Amygdala (tissue), 56 donors: ENCODE results near the gene CNOT11.
A peak's percentile ranks its signal among the peaks of the same experiment; 100 is the strongest.
"Not testable (repeated sequence)": the region's sequence is repeated elsewhere in the genome, so short reads cannot be mapped to it uniquely, and the experiment has no call there.

Experiments used
- DNase-seq, 56 donors: peaks; one replicate each; lab custom pipeline; 2025; lab: John Stamatoyannopoulos, UW

CNOT11 gene

DNA sequence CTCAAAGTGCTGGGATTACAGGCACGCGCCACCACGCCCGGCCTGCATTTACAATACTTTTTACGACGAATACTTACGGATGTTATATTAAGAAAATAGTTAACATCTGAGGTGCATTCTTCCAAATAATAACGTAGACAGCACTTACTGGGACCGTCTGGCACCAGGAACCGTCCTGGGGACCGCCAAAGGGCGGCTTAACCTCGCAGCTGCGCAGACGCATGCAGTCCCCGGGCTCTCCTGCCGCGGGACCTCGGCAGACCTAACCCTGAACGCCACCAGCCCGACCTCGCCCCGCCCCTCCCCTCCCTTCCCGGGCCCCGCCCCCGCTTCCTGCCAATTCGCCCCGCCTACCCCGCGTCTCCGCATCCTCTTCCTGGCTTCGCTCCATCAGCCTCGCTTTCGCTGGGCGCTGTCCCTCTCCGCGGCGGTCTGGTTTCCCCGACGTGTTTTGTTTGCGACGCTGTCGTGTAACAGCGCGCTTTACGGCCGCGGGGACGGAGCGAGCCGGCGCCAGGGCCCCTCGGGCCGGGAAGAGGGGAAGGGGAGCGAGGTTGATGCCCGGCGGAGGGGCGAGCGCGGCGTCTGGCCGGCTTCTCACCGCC is at the start of gene CNOT11:
Gene CNOT11 (plus strand): TSS at position 479 of the 605 bp plus-strand sequence. CDS start 79 bp downstream, at position 558.
- DNase-seq = peak; percentile 73 to 98 (median 93)

GRCh38 chr2:101204400-101205115 is 48.1 kb upstream of the CNOT11 start:
- DNase-seq = no peak

GRCh38 chr2:101205521-101206479 is 46.9 kb upstream of the CNOT11 start:
- DNase-seq = peak in 37 of 56 donors; percentile 3 to 69 (median 17)

- no peak for DNase-seq
Observed at GRCh38 chr2:101208830-101209229, 43.9 kb upstream of the CNOT11 start.

DNA sequence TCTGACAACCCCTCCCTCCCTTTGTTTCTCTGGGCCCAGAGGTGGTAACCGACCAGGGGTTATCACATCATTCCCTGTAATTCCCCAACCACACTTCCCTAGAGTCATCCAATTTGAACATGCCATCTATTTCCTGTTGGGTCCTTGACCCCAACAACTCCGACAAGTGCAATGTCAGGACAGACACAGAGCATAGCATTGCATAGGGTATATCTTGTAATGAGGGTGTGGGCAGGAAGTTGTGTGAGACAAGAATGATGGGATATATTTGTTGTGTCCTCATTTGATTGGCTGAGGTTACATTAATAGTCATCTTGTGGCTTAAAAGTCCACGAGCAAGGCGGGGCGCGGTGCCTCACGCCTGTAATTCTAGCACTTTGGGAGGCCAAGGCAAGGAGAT is 33.4 kb upstream of the CNOT11 start:
- no peak for DNase-seq

DNA sequence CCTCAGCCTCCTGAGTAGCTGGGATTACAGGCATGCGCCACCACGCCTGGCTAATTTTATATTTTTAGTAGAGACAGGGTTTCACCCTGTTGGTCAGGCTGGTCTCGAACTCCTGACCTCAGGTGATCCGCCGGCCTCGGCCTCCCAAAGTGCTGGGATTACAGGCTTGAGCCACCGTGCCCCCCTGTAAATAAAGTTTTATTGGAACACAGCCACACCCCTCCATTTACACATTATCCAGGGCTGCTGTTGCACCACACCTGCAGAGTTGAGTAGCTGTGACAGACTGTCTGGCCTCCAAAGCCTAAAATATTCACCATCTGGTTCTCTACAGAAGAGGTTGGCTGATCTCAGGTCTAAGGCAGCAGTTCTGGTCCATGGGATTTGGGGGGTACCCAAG is 32.6 kb upstream of the CNOT11 start:
- DNase-seq = not testable (repeated sequence)

DNA sequence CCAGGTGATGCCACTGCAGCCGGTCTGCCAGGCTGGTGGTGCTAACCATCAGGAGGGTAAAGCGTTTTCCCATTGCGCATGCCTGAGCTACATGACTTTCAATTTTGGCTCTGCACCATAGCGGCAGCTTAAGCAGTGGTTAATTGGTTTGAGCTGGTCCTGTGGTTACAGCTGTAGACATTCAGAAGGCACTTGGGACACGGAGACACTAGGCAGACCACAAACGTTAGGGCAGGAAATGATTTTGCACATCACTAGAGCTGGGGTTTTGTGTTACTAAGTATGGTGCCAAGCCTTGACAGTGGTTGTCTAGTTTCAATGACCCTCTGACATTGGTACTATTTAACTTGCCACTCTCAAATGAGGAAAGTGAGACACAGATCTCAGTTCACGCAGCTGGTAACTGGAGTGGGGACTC is 28.9 kb upstream of the CNOT11 start:
- no peak for DNase-seq

DNA sequence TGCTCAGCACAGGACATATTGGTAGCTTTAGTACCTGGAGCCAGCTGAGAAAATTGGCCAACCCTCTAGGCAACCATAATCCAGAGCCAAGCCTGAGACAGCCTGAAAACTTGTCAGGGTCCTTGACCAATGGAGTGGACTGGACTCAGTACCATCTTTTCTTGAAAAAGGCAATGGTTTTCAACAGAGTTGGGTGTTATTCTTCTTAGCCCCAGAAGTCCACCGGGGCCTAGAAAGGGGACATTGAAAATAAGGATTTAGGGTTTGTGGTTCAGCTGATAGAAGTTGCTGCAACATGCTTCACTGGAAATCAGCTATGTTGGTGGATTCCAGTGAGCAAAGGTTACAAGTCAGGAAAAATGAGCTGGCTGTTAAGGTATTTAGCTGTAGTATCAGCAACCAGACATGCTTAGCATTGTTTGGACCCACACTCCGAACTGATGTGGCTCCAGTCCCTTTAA is 22.1 kb upstream of the CNOT11 start:
- no peak for DNase-seq

DNA sequence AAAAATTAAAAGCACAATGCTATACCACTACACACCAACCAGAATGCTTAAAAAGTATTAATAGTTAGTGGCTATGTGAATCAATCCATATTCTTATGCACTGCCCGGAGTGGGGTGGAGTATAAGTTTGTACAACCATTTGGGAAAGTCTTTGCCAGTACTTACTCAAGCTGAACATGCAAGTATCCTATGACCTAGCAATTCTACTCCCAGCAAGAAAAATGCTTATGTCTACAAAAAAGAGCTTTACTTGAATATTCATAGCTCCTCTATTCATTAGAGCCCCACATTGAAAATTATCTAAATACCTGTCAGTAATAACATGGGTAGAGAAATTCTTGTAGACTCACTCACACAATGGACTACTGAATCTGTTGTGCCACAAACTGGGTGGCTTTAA is 21.4 kb upstream of the CNOT11 start:
- DNase-seq = no peak

DNA sequence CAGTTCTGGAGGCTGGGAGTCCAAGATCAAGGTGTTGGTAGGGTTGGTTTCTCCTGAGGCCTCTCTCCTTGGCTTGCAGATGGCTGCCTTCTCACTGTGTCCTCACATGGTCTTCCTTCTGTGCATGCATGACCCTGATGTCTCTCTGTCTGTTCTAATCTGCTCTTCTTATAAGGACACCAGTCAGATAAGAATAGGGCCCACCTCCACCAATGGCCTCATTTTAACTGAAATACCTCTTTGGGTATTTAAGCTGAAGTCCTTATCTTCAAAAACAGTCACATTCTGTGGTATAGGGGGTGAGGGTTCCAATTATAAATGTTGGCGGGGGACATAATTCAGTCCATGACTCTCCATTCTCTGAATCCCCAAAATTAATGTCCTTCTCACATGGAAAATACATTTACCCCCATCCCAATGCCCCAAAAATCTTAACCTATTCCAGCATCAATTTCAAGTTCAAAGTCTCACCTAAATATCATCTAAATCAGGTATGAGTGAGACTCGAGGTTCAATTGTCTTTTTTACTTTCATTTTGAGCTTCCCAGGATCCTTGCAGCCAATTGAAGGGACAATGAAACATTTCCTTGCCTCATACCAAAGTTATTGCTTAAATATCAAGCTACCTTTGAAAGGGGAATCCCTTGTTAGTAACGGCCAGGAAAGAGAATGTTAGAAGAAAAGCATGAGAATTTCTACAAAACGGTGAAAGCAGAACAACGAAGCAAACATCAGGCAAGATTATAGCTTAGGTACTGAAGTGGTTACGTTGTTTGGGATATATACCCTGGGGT is 20.6 kb upstream of the CNOT11 start:
- no peak for DNase-seq

GRCh38 chr2:101232770-101233169 is 19.9 kb upstream of the CNOT11 start:
- DNase-seq = no peak

GRCh38 chr2:101234169-101234938 is 18.3 kb upstream of the CNOT11 start:
- DNase-seq = no peak

DNA sequence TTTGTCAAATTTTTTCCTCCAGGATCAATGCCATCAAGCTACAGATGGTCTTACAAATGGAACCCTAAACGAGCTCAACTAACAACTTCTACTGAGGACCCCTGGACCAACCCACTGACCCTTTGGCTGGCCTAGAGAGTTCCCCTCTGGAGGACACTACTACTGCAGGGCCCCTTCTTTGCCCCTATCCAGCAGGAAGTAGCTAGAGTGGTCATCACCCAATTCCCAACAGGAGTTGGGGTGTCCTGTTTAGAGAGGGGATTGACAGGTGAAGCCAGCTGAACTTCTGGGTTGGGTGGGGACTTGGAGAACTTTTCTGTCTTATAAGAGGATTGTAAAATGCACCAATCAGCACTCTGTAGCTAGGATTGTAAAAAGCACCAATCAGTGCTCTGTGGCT is 16.7 kb upstream of the CNOT11 start:
- DNase-seq = not testable (repeated sequence)

DNA sequence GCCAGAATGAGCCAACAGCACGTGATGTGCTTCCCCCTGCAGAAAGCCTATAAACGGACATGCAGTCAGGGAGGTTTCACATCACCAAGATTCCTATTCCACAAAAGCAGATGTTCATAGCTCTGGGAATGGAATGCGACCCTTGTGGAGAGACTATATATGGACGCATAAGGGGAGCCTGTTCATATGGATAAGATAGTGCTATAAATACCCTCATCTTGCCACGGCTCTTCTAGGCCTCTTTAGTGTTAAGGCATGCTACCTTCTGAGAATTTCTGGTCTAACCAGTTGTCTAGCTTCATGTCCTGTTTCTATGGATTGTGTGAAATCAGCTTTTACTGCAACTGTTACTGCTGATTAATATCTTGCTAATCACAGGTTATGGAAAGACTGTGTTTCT is 14.7 kb upstream of the CNOT11 start:
- not testable (repeated sequence) for DNase-seq

GRCh38 chr2:101238930-101239759 is 13.5 kb upstream of the CNOT11 start:
- no peak for DNase-seq

DNA sequence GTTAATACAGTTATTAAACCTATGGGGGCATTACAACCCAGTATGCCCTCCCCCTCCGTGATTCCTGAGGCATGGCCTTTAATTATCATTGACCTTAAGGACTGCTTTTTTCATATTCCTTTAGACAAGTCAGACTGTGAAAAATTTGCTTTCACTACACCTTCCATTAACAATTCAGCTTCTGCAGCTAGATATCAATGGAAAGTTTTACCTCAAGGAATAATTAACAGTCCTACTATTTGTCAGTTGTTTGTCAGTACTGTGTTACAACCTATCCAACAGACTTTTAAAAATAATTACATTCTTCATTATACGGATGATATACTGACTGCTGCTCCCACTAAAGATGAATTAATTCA is 12.9 kb upstream of the CNOT11 start:
- not testable (repeated sequence) for DNase-seq

GRCh38 chr2:101240694-101241093 is 12.0 kb upstream of the CNOT11 start:
- not testable (repeated sequence) for DNase-seq

GRCh38 chr2:101241158-101241557 is 11.5 kb upstream of the CNOT11 start:
- no peak for DNase-seq
